Peyer's patch (tissue), 4 donors: Measurements from ENCODE around the gene COBL. TPM values are rescaled to one million over a fixed set of nuclear protein-coding genes. Genes with fewer than 3 reads are reported as not detected.

Experiments used
- DNase-seq, 3 donors: peaks; one replicate each; pipeline ENCODE4 v3.0.0-alpha.2; 2017 to 2019
- H3K27ac ChIP-seq, 4 donors: fragments of 200-600 bp; sonication (generic); one replicate each; pipeline ENCODE4 v1.5.1; 2016 to 2019
- H3K27me3 ChIP-seq, 2 donors: fragments of 200-600 bp; sonication (generic); one replicate each; pipeline ENCODE4 v1.5.1; 2019
- H3K36me3 ChIP-seq, 3 donors: fragments of 200-600 bp; sonication (generic); one replicate each; pipeline ENCODE4 v1.5.1; 2016 to 2019
- H3K4me1 ChIP-seq, 4 donors: fragments of 200-600 bp; sonication (generic); one replicate each; pipeline ENCODE4 v1.5.1; 2016 to 2019
- H3K4me3 ChIP-seq, 4 donors: fragments of 200-600 bp; sonication (generic); 1 replicate in 3 of 4; 2 replicates in 1 of 4; pipeline ENCODE4 v1.5.1; 2016 to 2019; ENCODE audit warnings: mild to moderate bottlenecking in 1 of 4
- H3K9me3 ChIP-seq, 4 donors: fragments of 200-600 bp; sonication (generic); one replicate each; pipeline ENCODE4 v1.5.1; 2016 to 2019; ENCODE audit warnings: mild to moderate bottlenecking in 1 of 4
- POLR2A ChIP-seq, 2 donors: fragments of 450-650 bp; IDR thresholded peaks; one replicate each; pipeline ENCODE4 v1.5.1; 2017; ENCODE audit warnings: antibody characterized with exemption in 2 of 2, mild to moderate bottlenecking in 2 of 2, moderate library complexity in 2 of 2
- total RNA-seq, 4 donors: library from RNA; depleted of rRNA; stranded (reverse); fragments of >200 nt; gene quantifications; one replicate each; pipeline ENCODE4 v1.1.0, GENCODE V29; 2016
- TF ChIP-seq, protein P1 (sequence below), 6 experiments: fragments of 450-650 bp in 4 of 6; fragments of 200-600 bp in 2 of 6; sonication (generic) in 1 of 6; IDR thresholded peaks; one replicate each; pipeline ENCODE4 v1.5.1; 2017 to 2019; ENCODE audit warnings: antibody characterized with exemption in 6 of 6, mild to moderate bottlenecking in 3 of 6, moderate library complexity in 1 of 6

Gene COBL
- total RNA-seq, 4 donors from 2014 or later = 25.6 to 129 (median 116) TPM

DNA sequence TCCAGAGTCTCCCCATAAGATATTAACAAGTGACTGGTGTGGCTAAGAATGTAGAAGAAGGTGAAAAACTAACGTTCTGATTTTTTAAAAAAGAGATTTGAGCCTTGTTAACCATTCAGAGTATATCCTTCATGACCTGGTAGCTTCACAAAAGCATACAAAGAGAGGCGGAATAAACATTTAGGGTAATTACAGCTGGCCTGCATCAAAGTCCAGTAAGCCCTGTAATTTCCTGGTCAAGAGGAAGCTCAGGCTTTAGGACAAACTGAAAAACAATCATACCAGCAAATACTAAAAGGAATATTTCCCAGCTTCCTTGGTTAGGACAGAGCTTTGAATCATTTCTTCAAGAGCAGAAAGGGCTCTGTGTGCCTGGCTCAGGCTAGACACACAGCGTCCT is 165.2 kb downstream of the COBL start:
- Histone ChIP-seq H3K27me3 (no peaks in the 10 kb centered on the region), H3K27ac (no peak overlapping the region)

DNA sequence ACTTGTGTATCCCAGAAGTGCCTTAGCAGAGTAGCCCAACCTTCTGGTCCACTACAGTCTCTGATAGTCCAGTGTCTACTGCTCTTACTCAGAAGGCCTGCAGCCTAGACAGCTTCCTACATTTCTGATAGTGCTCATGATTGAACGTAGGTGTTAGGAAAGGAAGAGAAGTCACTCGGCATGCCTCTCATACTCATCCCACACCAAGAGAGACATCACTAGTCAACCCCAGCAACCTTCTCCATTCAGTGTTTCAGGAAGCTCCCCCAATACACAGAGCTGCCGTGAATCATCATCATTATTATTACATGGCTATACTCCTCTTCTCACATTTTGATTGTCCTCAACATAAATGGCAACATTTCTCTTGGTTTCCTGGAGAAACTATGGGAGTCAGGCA is 166.4 kb downstream of the COBL start:
- peaks cover 0 to 12% (median 0%) of the 10 kb centered on the region in 3 donors for H3K36me3 ChIP-seq
- DNase-seq = no peak
- no peaks in the 10 kb centered on the region for H3K4me1 ChIP-seq
- H3K27ac ChIP-seq = no peak overlapping the region
- H3K4me3 ChIP-seq = no peak overlapping the region
- no peak for TF ChIP-seq POLR2A (IDR thresholded peaks at IDR 0.05)
- TF ChIP-seq, protein P1, sequence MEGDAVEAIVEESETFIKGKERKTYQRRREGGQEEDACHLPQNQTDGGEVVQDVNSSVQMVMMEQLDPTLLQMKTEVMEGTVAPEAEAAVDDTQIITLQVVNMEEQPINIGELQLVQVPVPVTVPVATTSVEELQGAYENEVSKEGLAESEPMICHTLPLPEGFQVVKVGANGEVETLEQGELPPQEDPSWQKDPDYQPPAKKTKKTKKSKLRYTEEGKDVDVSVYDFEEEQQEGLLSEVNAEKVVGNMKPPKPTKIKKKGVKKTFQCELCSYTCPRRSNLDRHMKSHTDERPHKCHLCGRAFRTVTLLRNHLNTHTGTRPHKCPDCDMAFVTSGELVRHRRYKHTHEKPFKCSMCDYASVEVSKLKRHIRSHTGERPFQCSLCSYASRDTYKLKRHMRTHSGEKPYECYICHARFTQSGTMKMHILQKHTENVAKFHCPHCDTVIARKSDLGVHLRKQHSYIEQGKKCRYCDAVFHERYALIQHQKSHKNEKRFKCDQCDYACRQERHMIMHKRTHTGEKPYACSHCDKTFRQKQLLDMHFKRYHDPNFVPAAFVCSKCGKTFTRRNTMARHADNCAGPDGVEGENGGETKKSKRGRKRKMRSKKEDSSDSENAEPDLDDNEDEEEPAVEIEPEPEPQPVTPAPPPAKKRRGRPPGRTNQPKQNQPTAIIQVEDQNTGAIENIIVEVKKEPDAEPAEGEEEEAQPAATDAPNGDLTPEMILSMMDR (IDR thresholded peaks at IDR 0.05) = no peak
- no peaks in the 10 kb centered on the region for H3K27me3 ChIP-seq
- H3K9me3 ChIP-seq = peaks cover 0 to 19% (median 4%) of the 10 kb centered on the region in 4 donors

More for the DNA sequence above, 165.2 kb downstream of the COBL start:
- H3K36me3 ChIP-seq = peaks cover 0 to 12% (median 0%) of the 10 kb centered on the region in 3 donors
- H3K9me3 ChIP-seq = peaks cover 0 to 19% (median 4%) of the 10 kb centered on the region in 4 donors
- no peak overlapping the region for H3K4me3 ChIP-seq
- TF ChIP-seq, protein P1 (IDR thresholded peaks at IDR 0.05) = no peak
- no peak for TF ChIP-seq POLR2A (IDR thresholded peaks at IDR 0.05)
- DNase-seq = no peak
- H3K4me1 ChIP-seq = no peaks in the 10 kb centered on the region

DNA sequence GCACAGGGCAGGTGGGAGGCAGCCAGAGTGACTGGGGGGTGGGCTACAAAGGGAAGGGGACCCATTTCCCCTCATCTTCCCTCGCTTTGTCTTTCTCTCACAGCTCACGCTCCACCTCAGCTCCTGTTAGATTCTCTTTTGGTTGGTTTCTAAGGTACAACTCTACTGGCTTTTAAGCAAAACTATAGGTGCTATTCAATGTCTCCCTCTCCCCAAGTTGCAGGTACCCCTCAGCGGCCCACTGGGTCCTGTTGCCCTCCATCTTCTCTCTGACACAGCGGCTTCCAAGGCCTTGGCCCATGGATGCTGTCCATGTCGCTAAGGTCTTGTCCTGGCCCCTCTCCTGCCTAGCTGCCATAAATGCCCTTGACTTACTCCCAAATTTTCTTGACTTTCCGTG is 168.4 kb downstream of the COBL start:
- TF ChIP-seq POLR2A (IDR thresholded peaks at IDR 0.05) = no peak
- TF ChIP-seq, protein P1 (IDR thresholded peaks at IDR 0.05) = no peak
- H3K9me3 ChIP-seq = peaks cover 0 to 19% (median 4%) of the 10 kb centered on the region in 4 donors

DNA sequence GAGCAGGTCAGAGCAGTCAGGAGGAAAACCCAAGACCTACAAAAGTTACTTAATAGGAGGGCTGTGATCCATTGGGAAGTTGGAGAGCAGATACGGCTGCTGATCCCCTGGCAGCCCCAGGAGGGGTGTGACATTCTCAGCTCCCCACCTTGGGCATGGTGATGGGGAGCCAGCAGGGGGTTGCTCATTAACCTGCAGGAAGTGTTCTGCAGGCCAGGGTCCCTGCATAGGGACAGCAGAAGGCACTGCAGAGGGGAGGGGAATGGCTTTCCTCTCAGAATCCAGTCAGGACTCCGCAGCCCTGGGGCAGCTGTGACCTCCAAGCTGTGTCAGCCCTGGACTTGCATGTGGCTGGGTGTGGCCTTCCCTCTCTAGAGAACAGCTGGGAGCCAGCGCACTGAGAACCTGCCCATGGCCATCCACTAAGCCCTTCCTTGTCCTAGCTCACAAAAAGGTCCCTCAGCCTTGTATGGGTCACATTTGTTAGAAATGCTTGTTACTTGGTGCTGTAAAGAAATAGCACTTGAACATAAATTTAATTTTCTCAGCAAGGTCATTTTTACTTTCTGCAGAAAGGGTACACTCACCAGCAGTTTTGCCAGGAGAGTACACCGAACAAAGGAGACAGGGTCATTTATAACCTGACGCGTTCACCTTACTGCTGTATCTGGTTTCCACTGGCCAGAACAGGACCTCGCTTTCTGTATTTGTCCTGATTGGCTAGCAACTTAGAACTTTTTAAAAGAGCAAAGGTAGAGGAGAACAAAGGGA is 169.6 kb downstream of the COBL start:
- H3K4me1 ChIP-seq = no peaks in the 10 kb centered on the region

More for the DNA sequence above, 168.4 kb downstream of the COBL start:
- no peak overlapping the region for H3K27ac ChIP-seq
- peaks cover 0 to 12% (median 0%) of the 10 kb centered on the region in 3 donors for H3K36me3 ChIP-seq
- no peak overlapping the region for H3K4me3 ChIP-seq
- H3K27me3 ChIP-seq = no peaks in the 10 kb centered on the region
- H3K4me1 ChIP-seq = no peaks in the 10 kb centered on the region
- no peak for DNase-seq

DNA sequence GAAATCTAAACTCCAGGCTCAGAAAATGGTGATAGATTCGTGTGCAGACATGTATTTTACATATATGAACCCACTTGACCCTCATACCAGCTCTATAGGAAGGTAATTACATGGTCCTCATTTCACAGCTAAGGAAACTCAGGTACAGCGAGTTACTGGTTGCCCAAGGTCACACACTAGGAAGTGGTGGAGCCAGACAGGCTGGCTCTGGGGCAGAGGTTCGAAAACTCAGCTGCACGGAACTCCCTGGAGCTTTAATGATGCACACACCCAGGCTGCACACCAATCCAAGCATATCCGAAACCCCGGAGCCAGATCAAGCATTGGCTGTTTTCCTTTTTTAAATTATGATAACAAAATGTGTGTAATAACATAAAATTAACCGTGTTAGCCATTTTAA is 172.4 kb downstream of the COBL start:
- Histone ChIP-seq H3K4me3 (no peak overlapping the region), H3K9me3 (peaks cover 0 to 18% (median 4%) of the 10 kb centered on the region in 4 donors), H3K27ac (no peak overlapping the region), H3K4me1 (no peaks in the 10 kb centered on the region), H3K36me3 (peaks cover 0 to 7% (median 0%) of the 10 kb centered on the region in 3 donors), H3K27me3 (no peaks in the 10 kb centered on the region)
- TF ChIP-seq, protein P1 (IDR thresholded peaks at IDR 0.05) = no peak
- TF ChIP-seq POLR2A (IDR thresholded peaks at IDR 0.05) = no peak
- no peak for DNase-seq

More for the DNA sequence above, 169.6 kb downstream of the COBL start:
- no peaks in the 10 kb centered on the region for H3K27me3 ChIP-seq
- H3K9me3 ChIP-seq = peaks cover 0 to 19% (median 4%) of the 10 kb centered on the region in 4 donors
- no peak overlapping the region for H3K27ac ChIP-seq
- peaks cover 0 to 12% (median 0%) of the 10 kb centered on the region in 3 donors for H3K36me3 ChIP-seq
- DNase-seq = no peak
- TF ChIP-seq POLR2A (IDR thresholded peaks at IDR 0.05) = no peak
- TF ChIP-seq, protein P1 (IDR thresholded peaks at IDR 0.05) = no peak
- H3K4me3 ChIP-seq = no peak overlapping the region
